ENCODE data around the gene EAPP. TPM values are rescaled to one million over a fixed set of nuclear protein-coding genes. Genes with fewer than 3 reads are reported as not detected.
"Not testable (repeated sequence)": the region's sequence is repeated elsewhere in the genome, so short reads cannot be mapped to it uniquely, and the experiment has no call there.

The EAPP gene
- total and polyA plus RNA-seq, 2 of the 13 experiments (the other 11 are each of a cell fraction or from before 2014, with no cell fraction given): 68.7 to 110 TPM

- TF ChIP-seq RXRB (CRISPR knock-in tag; IDR thresholded peaks at IDR 0.05; ENCODE audit: borderline replicate concordance) (no peak), ZNF263 (CRISPR knock-in tag; IDR thresholded peaks at IDR 0.05) (no peak), ZHX2 (IDR thresholded peaks at IDR 0.05; ENCODE audit: low read depth) (no peak; the same call in 1 of the 2 replicates), ZHX2 (CRISPR knock-in tag; IDR thresholded peaks at IDR 0.05; ENCODE audit: borderline replicate concordance) (no peak), KMT2B (CRISPR knock-in tag; IDR thresholded peaks at IDR 0.05) (no peak), NCOA2 (CRISPR knock-in tag; IDR thresholded peaks at IDR 0.05) (no peak), DMAP1 (CRISPR knock-in tag; IDR thresholded peaks at IDR 0.05) (no peak)
Observed at GRCh38 chr14:34562776-34563150, 23.3 kb upstream of the EAPP start (continued).

GRCh38 chr14:34562037-34562775, 22.7 kb upstream of the EAPP start:
- CTCF ChIA-PET (ENCODE audit: low intra/inter-chr PET ratio, low total read pairs); H3K4me3 ChIP-seq (replicated peaks in 1 of 3; ENCODE audit: insufficient read depth in 1 of 3, low read depth in 2 of 3, low read length in 3 of 3); BruUV-seq (replicated peaks); H3K79me2 ChIP-seq (ENCODE audit: insufficient read depth, low read length); DNase-seq (ENCODE audit: low spot score); in situ Hi-C loops (cut with HindIII; ENCODE audit: extremely low pct_ligation_motif_present, low pct_unique_long_range_greater_than_20kb); H2AFZ ChIP-seq (ENCODE audit: low read length); POLR2A ChIA-PET; H3K9me3 ChIP-seq (ENCODE audit: low read length); H3K27me3 ChIP-seq (ENCODE audit: control insufficient read depth in 1 of 2, insufficient read depth in 2 of 2, low read length in 2 of 2); H4K20me1 ChIP-seq (ENCODE audit: insufficient read depth, low read length): not testable (repeated sequence)
- Histone ChIP-seq H3K4me2 (ENCODE audit: low read depth, low read length) (peak overlapping the region; percentile 18; the same call in 1 of the 2 replicates), H3K36me3 (replicated peaks in 1 of 2; ENCODE audit: control insufficient read depth in 1 of 2, insufficient read depth in 2 of 2, low read length in 2 of 2) (peaks cover 17 to 34% of the 10 kb centered on the region in 2 experiments), H3K4me1 (ENCODE audit: insufficient read depth, low read length) (peaks cover 14% of the 10 kb centered on the region), H3K27ac (ENCODE audit: extremely low read length, insufficient read depth, low read length) (peak overlapping the region; percentile 62), H3K9ac (ENCODE audit: insufficient read depth, low read depth, low read length) (peak overlapping the region; percentile 18; the same call in 1 of the 2 replicates)
- 27% methylated on average over 8 of the region's 8 CpGs for WGBS (ENCODE audit: low lambda C conversion rate)
- peak; percentile 91 for ATAC-seq
- intact Hi-C loops (cut with micrococcal nuclease; ENCODE audit: unreplicated experiment): loop anchor here (10.0 kb wide), 1 partner anchor 63 kb away; no protein-coding TSS in a partner anchor
- peak; percentile 79 for FAIRE-seq
- peak; percentile 83 for TF ChIP-seq RARA (CRISPR knock-in tag; IDR thresholded peaks at IDR 0.05)
- peak; percentile 97 for TF ChIP-seq BCL6 (CRISPR knock-in tag; IDR thresholded peaks at IDR 0.05)
- 0 out of 2 replicates have a peak, but pooled peaks have one; percentile 19 for TF ChIP-seq ZSCAN9 (CRISPR knock-in tag; IDR thresholded peaks at IDR 0.05; ENCODE audit: borderline replicate concordance)
- TF ChIP-seq CEBPG (CRISPR knock-in tag; IDR thresholded peaks at IDR 0.05): 0 out of 2 replicates have a peak, but pooled peaks have one; percentile 36
- TF ChIP-seq HMG20A (CRISPR knock-in tag; IDR thresholded peaks at IDR 0.05; ENCODE audit: borderline replicate concordance): peak; percentile 67
- TF ChIP-seq ERF (CRISPR knock-in tag; IDR thresholded peaks at IDR 0.05): 0 out of 2 replicates have a peak, but pooled peaks have one; percentile 52
- peak; percentile 92; the same call in 1 of the 2 replicates for TF ChIP-seq CHD4 (IDR thresholded peaks at IDR 0.05; ENCODE audit: borderline replicate concordance, low read length)
- 0 out of 2 replicates have a peak, but pooled peaks have one; percentile 23 for TF ChIP-seq SP5 (CRISPR knock-in tag; IDR thresholded peaks at IDR 0.05; ENCODE audit: borderline replicate concordance, low read depth)
- TF ChIP-seq DRAP1 (CRISPR knock-in tag; IDR thresholded peaks at IDR 0.05): peak; percentile 75
- TF ChIP-seq HNF4A (CRISPR knock-in tag; IDR thresholded peaks at IDR 0.05): peak; percentile 87
- TF ChIP-seq ZGPAT (CRISPR knock-in tag; IDR thresholded peaks at IDR 0.05): peak; percentile 70
